Endothelial cell of umbilical vein (primary cell): Measurements from ENCODE around the gene MTR. TPM values are rescaled to one million over a fixed set of nuclear protein-coding genes. Genes with fewer than 3 reads are reported as not detected.

Experiments
- BruUV-seq: library from RNA; stranded (reverse); fragments of 400-500 nt; replicated peaks from 2 replicates; lab custom pipeline; 2021; lab: Mats Ljungman, UMichigan
- CTCF ChIA-PET: fragments of 300-600, 350-600 bp; sonication (Branson Sonifier 250); formaldehyde crosslinking; loops from one replicate; lab custom pipeline; 2021; ENCODE audit warnings: antibody characterized with exemption, inconsistent platforms; lab: Charles Lee
- POLR2A ChIA-PET: fragments of 300-600, 350-600 bp; sonication (Branson Sonifier 250); formaldehyde crosslinking; loops from one replicate; lab custom pipeline; 2021; ENCODE audit warnings: antibody characterized with exemption, inconsistent platforms; lab: Charles Lee
- DNase-seq: peaks from one replicate; pipeline ENCODE4 v3.0.0-alpha.2; 2011; ENCODE audit warnings: low read depth, low spot score
- FAIRE-seq: peaks from 2 replicates; lab custom pipeline; 2011; peaks lifted over from hg19 to GRCh38; lab: Jason Lieb, UNC
- H2AFZ ChIP-seq: 2 replicates; pipeline ENCODE4 v1.6.0; 2012; ENCODE audit warnings: low read depth, low read length, control low read depth, inconsistent platforms
- H3K27ac ChIP-seq: 2 replicates; pipeline ENCODE4 v1.5.1; 2011; ENCODE audit warnings: low read depth, mild to moderate bottlenecking, control low read depth, low read length, moderate library complexity; ENCODE audit not compliant: insufficient read depth
- H3K27me3 ChIP-seq, 2 experiments: 2 replicates each; pipeline versions ENCODE4 v1.6.0 to v1.6.1; 2011; ENCODE audit warnings: low read length in 2 of 2, mixed read lengths in 1 of 2; ENCODE audit not compliant: control insufficient read depth in 2 of 2, insufficient read depth in 2 of 2
- H3K36me3 ChIP-seq, 2 experiments: 2 replicates in 1 of 2; 3 replicates in 1 of 2; pipeline ENCODE4 v1.5.1; 2011; ENCODE audit warnings: low read length in 2 of 2, mild to moderate bottlenecking in 1 of 2, moderate library complexity in 1 of 2; ENCODE audit not compliant: control insufficient read depth in 2 of 2, insufficient read depth in 2 of 2; ENCODE audit errors: extremely low read depth in 1 of 2
- H3K4me1 ChIP-seq: 3 replicates; pipeline ENCODE4 v1.5.1; 2011; ENCODE audit warnings: mild to moderate bottlenecking, low read length; ENCODE audit not compliant: control insufficient read depth, insufficient read depth; ENCODE audit errors: extremely low read depth
- H3K4me2 ChIP-seq: 2 replicates; pipeline ENCODE4 v1.6.1; 2011; ENCODE audit warnings: low read length, control low read depth, mixed read lengths; ENCODE audit not compliant: insufficient read depth
- H3K4me3 ChIP-seq, 3 experiments: fragments of 200-600 bp in 1 of 3; sonication (generic), shearing (Covaris generic) in 1 of 3; replicated peaks in 1 of 3; 2 replicates each; pipeline ENCODE4 v1.5.1; 2011 to 2016; ENCODE audit warnings: control low read depth in 3 of 3, low read length in 3 of 3, mild to moderate bottlenecking in 2 of 3, inconsistent platforms in 1 of 3, low read depth in 1 of 3, moderate library complexity in 1 of 3; ENCODE audit not compliant: insufficient read depth in 1 of 3
- H3K79me2 ChIP-seq: 2 replicates; pipeline ENCODE4 v1.6.0; 2012; ENCODE audit warnings: low read length, inconsistent platforms; ENCODE audit not compliant: control insufficient read depth, insufficient read depth
- H3K9ac ChIP-seq: replicated peaks from 2 replicates; pipeline ENCODE3; 2011; ENCODE audit warnings: low read length, control low read depth; ENCODE audit not compliant: insufficient read depth; ENCODE audit errors: extremely low read depth
- H3K9me1 ChIP-seq: replicated peaks from 3 replicates; pipeline ENCODE4 v1.6.0; 2011; ENCODE audit warnings: mild to moderate bottlenecking, low read length; ENCODE audit not compliant: control insufficient read depth, insufficient read depth; ENCODE audit errors: extremely low read depth
- H3K9me3 ChIP-seq: replicated peaks from 2 replicates; pipeline ENCODE4 v1.5.1; 2012; ENCODE audit warnings: low read length, inconsistent platforms; ENCODE audit not compliant: control insufficient read depth, insufficient read depth
- H4K20me1 ChIP-seq: replicated peaks from 2 replicates; pipeline ENCODE3; 2011; ENCODE audit warnings: mild to moderate bottlenecking, low read length; ENCODE audit not compliant: control insufficient read depth, insufficient read depth; ENCODE audit errors: extremely low read depth
- GATA2 ChIP-seq: IDR thresholded peaks from 2 replicates; pipeline ENCODE4 v1.7.0; 2011; ENCODE audit warnings: low read depth, mild to moderate bottlenecking, moderate library complexity, mixed read lengths, low read length; ENCODE audit not compliant: insufficient read length, insufficient read depth
- JUN ChIP-seq: IDR thresholded peaks from 2 replicates; pipeline ENCODE4 v1.6.1; 2011; ENCODE audit warnings: borderline replicate concordance, low read depth; ENCODE audit not compliant: insufficient read length, insufficient read depth
- POLR2A ChIP-seq: IDR thresholded peaks from 2 replicates; pipeline ENCODE4 v1.6.1; 2012; ENCODE audit warnings: low read depth, mild to moderate bottlenecking, control low read depth, low read length
- dilution Hi-C: fragments of 300-500 bp; cut with MboI; formaldehyde crosslinking; loops from one replicate; pipeline ENCODE4 v1.15.0; 2019; ENCODE audit warnings: low sequenced_read_pairs; ENCODE audit not compliant: extremely low pct_ligation_motif_present
- intact Hi-C: fragments of 100-400 bp; cut with micrococcal nuclease; formaldehyde crosslinking; loops from one replicate; pipeline ENCODE4 v1.10.0; 2022
- polyA plus RNA-seq, 4 experiments: library from polyadenylated mRNA; depleted of rRNA in 3 of 4; stranded (reverse) in 3 of 4; unstranded in 1 of 4; fragments of >200 nt; gene quantifications; 2 replicates each; pipeline versions ENCODE4 v1.2.1 to v1.2.3, GENCODE V29; 2011 to 2012; ENCODE audit warnings: missing spikeins in 1 of 4
- total RNA-seq: library from RNA; stranded (reverse); gene quantifications from 2 replicates; pipeline ENCODE4 v1.2.3, GENCODE V29; 2021

MTR gene
- total and polyA plus RNA-seq, 2 donors (not counting 3 experiments of a cell fraction or from before 2014, with no cell fraction given) = 6.7 to 45.2 TPM

GRCh38 chr1:236761397-236762132, 33.5 kb upstream of the MTR start:
- POLR2A ChIA-PET = no interaction called here

DNA sequence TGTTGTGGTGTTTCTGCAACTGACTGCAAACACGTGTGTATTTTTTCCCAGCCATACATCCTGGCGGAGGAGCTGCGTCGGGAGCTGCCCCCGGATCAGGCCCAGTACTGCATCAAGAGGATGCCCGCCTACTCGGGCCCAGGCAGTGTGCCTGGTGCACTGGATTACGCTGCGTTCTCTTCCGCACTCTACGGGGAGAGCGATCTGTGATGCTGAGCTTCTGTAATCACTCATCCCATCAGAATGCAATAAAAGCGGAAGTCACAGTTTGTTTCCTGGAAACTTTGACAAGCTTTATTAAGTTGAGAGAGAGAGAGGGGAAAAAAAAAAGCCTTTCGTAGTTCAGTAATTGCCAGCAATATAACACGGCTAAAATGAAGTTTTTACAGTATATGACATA, 32.7 kb upstream of the MTR start:
- Histone ChIP-seq H3K9me1 (no peaks in the 10 kb centered on the region), H3K9me3 (no peaks in the 10 kb centered on the region), H3K79me2 (no peaks in the 10 kb centered on the region), H3K27me3 (no peaks in the 10 kb centered on the region), H3K4me2 (no peak overlapping the region), H2AFZ (no peak overlapping the region), H3K36me3 (no peaks in the 10 kb centered on the region), H4K20me1 (no peaks in the 10 kb centered on the region), H3K27ac (no peak overlapping the region), H3K4me1 (no peaks in the 10 kb centered on the region), H3K4me3 (no peak overlapping the region), H3K9ac (no peak overlapping the region)
- no TSS peak for BruUV-seq
- ChIA-PET POLR2A (no interaction called here), CTCF (interaction anchor here (1.0 kb wide), 1 partner anchor 9 kb away, joined by 3 read pairs; no protein-coding TSS in a partner anchor)
- no peak for TF ChIP-seq GATA2
- no peak for TF ChIP-seq POLR2A
- intact Hi-C loops (no loop called here), dilution Hi-C loops (no loop called here)
- FAIRE-seq (no peak), DNase-seq (no peak)

More at GRCh38 chr1:236761397-236762132, 33.5 kb upstream of the MTR start:
- no peak for TF ChIP-seq JUN
- Histone ChIP-seq H3K4me1 (no peaks in the 10 kb centered on the region), H3K9me1 (no peaks in the 10 kb centered on the region), H3K79me2 (no peaks in the 10 kb centered on the region), H3K9ac (no peak overlapping the region), H3K4me2 (no peak overlapping the region), H2AFZ (no peak overlapping the region), H4K20me1 (no peaks in the 10 kb centered on the region), H3K27me3 (no peaks in the 10 kb centered on the region), H3K9me3 (no peaks in the 10 kb centered on the region), H3K27ac (no peak overlapping the region), H3K4me3 (no peak overlapping the region), H3K36me3 (no peaks in the 10 kb centered on the region)
- dilution Hi-C loops (no loop called here), intact Hi-C loops (no loop called here)
- CTCF ChIA-PET = interaction anchor here (1.0 kb wide), 1 partner anchor 8 kb away, joined by 3 read pairs; no protein-coding TSS in a partner anchor
- BruUV-seq = no TSS peak
- DNase-seq (no peak), FAIRE-seq (no peak)
